Skin epidermis (tissue), 12 donors: ENCODE data around the gene SPATA2.
A peak's percentile ranks its signal among the peaks of the same experiment; 100 is the strongest.

Experiments used
- H3K27ac ChIP-seq, 21 experiments: fragments of 200-600 bp; sonication (generic) in 11 of 21; one replicate each; pipeline ENCODE4 v1.5.0; 2020; ENCODE audit warnings: mild to moderate bottlenecking in 3 of 21, inconsistent platforms in 2 of 21, moderate library complexity in 2 of 21
- H3K4me3 ChIP-seq, 7 experiments: fragments of 200-600 bp; sonication (generic) in 2 of 7; one replicate each; pipeline ENCODE4 v1.5.0; 2020; ENCODE audit warnings: inconsistent platforms in 2 of 7, mild to moderate bottlenecking in 2 of 7, moderate library complexity in 1 of 7

SPATA2 gene

DNA sequence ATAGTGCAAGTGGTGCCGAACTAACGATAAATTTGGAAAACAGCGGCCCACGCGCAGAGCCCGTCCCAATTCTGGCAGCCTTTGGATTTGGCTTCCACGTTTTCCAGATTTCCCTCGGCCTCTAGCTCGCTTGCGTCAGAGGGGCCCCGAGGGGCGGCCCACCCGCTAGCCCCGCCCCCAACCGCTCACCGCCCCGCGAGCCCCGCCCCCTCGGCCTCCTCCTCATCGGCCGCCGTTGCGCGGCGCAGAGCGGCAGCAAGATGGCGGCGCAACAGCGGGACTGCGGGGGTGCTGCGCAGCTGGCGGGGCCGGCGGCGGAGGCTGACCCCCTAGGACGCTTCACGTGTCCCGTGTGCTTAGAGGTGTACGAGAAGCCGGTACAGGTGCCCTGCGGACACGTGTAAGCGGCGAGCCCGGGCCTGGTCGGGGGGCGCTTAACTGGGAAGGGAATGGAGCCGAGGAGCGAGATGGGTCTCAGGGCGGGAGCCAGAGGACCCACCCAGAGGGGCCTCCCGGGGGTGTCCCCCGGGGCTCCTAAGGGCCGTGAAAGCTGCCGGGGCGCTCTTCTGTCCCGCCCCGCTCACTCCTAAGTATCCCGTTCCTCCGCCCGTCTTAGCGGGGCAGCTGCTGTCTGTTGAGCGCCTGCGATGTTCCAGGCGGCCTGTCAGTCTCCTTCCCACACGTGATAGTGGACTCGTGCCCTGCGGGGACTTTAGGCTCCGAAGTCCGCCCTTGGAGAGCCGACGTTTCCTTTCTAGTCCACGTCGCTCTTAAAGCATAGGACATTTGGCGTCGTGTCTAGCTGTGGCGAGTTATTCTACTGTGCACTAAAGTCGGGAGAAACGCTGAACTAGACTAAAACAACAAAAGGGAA, 21.1 kb upstream of the SPATA2 start, which contains the start of gene RNF114:
TSS of gene RNF114 (plus strand) at position 245 of the 874 bp plus-strand sequence. CDS start at position 261, 16 bp downstream.
- Histone ChIP-seq H3K4me3 (peak within 1 kb of the TSS; percentile 74 to 99 (median 93)), H3K27ac (peak within 1 kb of the TSS; percentile 80 to 98 (median 92))

GRCh38 chr20:49935746-49936152, 20.4 kb upstream of the SPATA2 start:
- Histone ChIP-seq H3K4me3 (peak overlapping the region; percentile 74 to 99 (median 93)), H3K27ac (peak overlapping the region in 19 of 21 experiments; percentile 8 to 98 (median 90))

- no peak overlapping the region for H3K27ac ChIP-seq
Observed at GRCh38 chr20:49929142-49929494, 13.8 kb upstream of the SPATA2 start.

GRCh38 chr20:49928411-49929141, 13.2 kb upstream of the SPATA2 start:
- H3K4me3 ChIP-seq, result no peak overlapping the region
- H3K27ac ChIP-seq, result peak overlapping the region in 2 of 21 experiments; percentile 31 to 49

More at GRCh38 chr20:49929142-49929494, 13.8 kb upstream of the SPATA2 start:
- no peak overlapping the region for H3K4me3 ChIP-seq

GRCh38 chr20:49925901-49926454, 10.6 kb upstream of the SPATA2 start:
- no peak overlapping the region for H3K4me3 ChIP-seq
- no peak overlapping the region for H3K27ac ChIP-seq

- H3K27ac ChIP-seq, result no peak overlapping the region
- H3K4me3 ChIP-seq, result no peak overlapping the region
Observed at GRCh38 chr20:49924247-49924646, 8.9 kb upstream of the SPATA2 start.

DNA sequence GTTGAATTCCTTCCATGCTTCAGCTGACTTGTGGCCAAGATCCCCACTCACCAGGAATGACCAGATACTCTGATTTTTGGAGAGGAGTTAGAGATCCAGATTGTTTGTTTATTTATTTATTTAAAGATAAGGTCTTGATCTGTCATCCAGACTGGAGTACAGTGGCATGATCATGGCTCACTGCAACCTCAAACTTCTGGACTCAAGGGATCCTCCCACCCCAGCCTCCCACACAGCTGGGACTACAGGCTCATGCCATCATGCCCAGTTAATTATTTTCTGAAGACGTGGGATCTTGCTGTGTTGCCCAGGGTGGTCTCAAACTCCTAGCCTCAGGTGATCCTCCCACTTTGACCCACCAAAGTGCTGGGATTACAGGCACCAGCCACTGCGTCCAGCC, 4.1 kb upstream of the SPATA2 start:
- no peak overlapping the region for H3K27ac ChIP-seq
- H3K4me3 ChIP-seq, result no peak overlapping the region

- no peak overlapping the region for H3K4me3 ChIP-seq
Observed at GRCh38 chr20:49919009-49919408, 3.7 kb upstream of the SPATA2 start.

DNA sequence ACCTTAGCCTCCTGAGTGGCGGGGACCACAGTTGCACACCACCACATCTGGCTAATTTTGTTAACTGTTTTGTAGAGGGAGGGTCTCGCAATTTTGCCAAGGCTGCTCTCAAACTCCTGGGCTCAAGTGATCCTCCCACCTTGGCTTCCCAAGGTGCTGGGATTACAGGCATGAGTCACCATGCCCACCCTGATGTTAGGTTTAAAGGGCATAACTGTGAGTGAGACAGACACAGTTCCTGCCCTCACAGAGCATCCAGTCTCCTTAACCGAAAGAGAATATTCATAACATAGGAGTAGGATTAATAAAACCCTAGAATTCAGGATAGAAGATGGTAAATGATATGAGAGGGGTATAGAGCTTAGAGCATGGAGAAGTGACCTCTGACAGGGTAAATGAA, 3.1 kb upstream of the SPATA2 start:
- H3K27ac ChIP-seq, result no peak overlapping the region
- no peak overlapping the region for H3K4me3 ChIP-seq

More at GRCh38 chr20:49919009-49919408, 3.7 kb upstream of the SPATA2 start:
- no peak overlapping the region for H3K27ac ChIP-seq

- H3K4me3 ChIP-seq, result peak overlapping the region; percentile 75 to 100 (median 93)
- H3K27ac ChIP-seq, result peak overlapping the region in 20 of 21 experiments; percentile 92 to 100 (median 99)
Observed at GRCh38 chr20:49916146-49917002, 1.0 kb upstream of the SPATA2 start.

GRCh38 chr20:49915118-49915379, 280 bp downstream of the SPATA2 start:
- H3K4me3 ChIP-seq, result peak overlapping the region; percentile 75 to 100 (median 93)
- peak overlapping the region; percentile 61 to 100 (median 99) for H3K27ac ChIP-seq

GRCh38 chr20:49914310-49915117, 815 bp downstream of the SPATA2 start:
- peak overlapping the region; percentile 75 to 100 (median 93) for H3K4me3 ChIP-seq

GRCh38 chr20:49913399-49914047, 1.8 kb downstream of the SPATA2 start:
- no peak overlapping the region for H3K4me3 ChIP-seq

More at GRCh38 chr20:49914310-49915117, 815 bp downstream of the SPATA2 start:
- peak overlapping the region; percentile 61 to 100 (median 99) for H3K27ac ChIP-seq

DNA sequence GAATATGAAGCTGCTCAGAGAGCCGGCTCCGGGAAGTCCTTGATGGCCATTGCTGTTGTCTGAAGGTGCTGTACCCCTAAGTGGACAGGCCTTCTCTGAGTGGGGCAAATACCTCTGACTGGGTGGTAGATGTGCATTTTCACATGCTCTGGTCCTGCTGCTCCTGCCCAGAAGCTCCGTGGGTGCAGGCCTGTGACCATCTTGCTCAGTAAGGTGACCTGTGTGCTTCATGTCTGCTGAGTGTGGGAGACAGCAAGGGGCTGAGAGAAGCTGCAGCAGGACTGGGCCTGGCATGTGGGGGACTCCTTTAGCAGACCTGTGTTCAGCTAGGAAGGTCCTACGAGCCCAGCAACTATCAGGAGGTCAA, 5.0 kb downstream of the SPATA2 start:
- Histone ChIP-seq H3K4me3 (no peak overlapping the region), H3K27ac (peak overlapping the region in 2 of 21 experiments; percentile 0 to 13)

More at GRCh38 chr20:49913399-49914047, 1.8 kb downstream of the SPATA2 start:
- no peak overlapping the region for H3K27ac ChIP-seq

DNA sequence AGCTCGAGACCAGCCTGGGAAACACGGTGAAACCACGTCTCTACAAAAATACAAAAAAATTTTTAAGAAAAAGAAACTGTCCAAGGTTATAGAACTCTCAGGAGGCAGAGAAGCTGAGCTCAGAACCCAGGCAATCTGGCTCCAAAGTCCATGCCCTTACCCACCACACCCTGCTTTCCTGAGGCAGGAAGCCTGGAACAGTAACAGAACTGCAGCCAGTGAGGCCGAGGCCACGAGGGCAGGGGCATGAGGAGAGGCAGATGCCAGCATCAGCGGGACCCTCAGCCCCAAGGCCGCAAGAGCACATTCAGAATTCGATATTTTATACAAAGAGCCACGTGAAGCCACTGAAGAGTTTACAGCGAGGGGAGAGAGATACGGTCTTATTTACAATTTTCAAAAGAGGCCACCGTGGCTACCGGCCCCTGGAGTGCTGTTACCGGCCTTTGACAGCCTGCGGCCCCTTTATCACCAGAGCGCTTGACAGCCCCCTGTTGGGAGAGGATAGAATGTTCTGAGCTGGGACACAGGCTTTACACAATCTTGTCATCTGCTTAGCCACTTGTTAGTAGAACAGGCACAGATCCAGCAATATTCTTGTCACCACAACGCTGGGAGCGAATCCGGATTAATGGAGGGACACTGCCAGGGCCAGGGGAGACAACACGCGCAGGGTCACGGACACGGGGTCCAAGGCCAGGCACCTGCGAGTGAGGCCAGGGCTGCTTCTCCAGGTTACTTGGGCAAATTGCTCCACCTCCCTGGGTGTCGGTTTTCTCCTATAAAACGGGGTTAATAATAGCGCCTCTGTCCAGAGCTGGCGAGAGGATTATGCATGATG, 5.6 kb downstream of the SPATA2 start:
- Histone ChIP-seq H3K27ac (peak overlapping the region in 3 of 21 experiments; percentile 0 to 41 (median 26)), H3K4me3 (no peak overlapping the region)

GRCh38 chr20:49908258-49908565, 7.1 kb downstream of the SPATA2 start:
- no peak overlapping the region for H3K4me3 ChIP-seq
- H3K27ac ChIP-seq, result no peak overlapping the region
